Stimulated activated naive CD4-positive, alpha-beta T cell (primary cell): ENCODE data around the gene HOXB1.
"Not testable (repeated sequence)": the region's sequence is repeated elsewhere in the genome, so short reads cannot be mapped to it uniquely, and the experiment has no call there.

Experiments used
- DNase-seq, 6 experiments: peaks; one replicate each; lab custom pipeline; 2025; lab: John Stamatoyannopoulos, UW

Gene HOXB1

DNA sequence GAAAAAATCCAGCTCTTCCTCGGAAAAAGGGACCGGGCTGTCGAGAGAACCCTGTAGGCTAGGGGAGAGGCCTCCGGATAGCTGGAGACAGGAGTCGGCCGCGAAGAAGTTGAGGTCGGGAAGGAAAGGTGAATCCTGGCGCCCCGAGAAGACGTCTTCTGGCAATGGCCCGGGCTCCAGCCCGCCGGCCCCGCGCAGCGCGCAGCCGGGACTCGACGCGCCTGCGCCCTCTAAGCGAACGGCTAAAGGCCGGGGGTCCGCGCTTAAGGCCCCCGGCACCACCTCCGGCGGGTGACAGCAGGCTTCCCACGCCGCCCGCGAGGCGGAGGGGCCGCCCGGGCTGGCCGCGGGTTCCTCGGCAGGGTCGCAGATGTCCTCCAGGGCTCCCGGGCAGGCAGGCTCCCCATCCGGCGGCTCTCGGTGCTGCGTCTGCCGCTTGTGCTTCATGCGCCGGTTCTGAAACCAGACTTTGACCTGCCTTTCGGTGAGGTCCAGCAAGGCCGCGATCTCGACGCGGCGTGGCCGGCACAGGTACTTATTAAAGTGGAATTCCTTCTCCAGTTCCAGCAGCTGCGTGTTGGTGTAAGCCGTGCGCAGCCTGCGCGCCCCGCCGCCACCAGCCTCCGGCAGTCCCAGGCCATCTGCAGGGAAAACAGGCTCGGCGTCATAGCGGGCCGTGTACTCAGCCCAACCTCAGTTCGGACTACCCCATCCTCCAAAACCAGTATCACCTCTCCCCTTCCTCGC is 12.5 kb upstream of the HOXB1 start:
- DNase-seq, result peak in 5 of 6 experiments; percentile 38 to 74 (median 61)

GRCh38 chr17:48542698-48543106 is 11.9 kb upstream of the HOXB1 start:
- DNase-seq, result no peak

DNA sequence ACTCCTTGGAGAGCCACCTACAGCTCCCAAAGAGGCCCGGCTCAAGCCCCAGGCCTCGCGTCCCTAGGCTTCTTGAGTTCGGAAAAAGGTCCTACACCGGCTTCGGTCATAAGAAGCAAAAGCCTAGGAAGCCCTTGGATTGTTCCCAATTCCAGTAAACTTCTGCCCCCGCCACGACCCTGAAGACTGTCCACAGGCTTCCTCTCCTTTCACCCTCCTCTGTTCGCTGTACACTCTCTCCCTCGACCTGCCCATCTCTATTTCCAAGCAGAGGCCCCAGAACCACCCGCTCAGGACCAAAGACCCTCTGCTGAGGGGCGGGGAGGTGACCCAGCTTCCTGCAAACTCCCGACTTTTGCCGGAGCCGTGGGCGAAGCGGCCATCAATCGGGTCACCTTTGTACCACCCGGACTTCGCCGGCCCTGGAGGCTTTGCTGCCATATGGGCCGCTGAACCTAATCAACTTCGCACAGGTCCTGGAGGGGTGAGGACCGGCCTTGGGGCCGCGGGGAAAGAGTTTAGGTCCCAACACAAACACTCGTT is 11.4 kb upstream of the HOXB1 start:
- peak in 3 of 6 experiments; percentile 45 to 57 (median 53) for DNase-seq

DNA sequence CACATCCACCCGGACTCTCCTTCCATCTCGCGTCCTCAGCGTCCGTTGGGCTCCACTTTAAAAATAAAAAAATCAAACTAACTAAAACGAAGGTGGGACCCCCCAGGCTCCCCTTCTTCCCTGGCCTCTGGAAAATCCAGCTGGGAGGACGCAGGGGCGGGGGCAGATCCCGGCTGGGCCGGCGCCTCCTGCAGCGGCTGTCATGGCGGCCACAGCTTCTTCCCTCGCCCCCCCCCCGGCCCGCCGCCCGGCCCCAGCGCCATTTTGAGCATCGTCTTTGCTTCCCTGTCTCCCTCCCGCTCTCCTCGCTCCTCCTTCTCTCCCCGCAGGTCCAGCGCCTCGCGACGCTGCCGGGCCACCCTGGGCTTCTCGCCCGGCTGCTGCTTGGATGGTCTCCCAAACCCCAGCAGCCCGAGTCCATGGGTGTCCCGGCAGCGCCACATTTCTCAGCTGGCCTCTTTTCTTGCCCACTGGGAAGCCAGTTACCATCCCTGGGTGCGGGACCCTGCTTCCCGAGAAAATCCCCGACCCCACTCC is 10.8 kb upstream of the HOXB1 start:
- peak in 4 of 6 experiments; percentile 41 to 57 (median 56) for DNase-seq

- peak in 1 of 6 experiments; percentile 25 for DNase-seq
Measured at GRCh38 chr17:48541036-48541576, 10.3 kb upstream of the HOXB1 start.

- no peak for DNase-seq
Measured at GRCh38 chr17:48540213-48540612, 9.4 kb upstream of the HOXB1 start.

- DNase-seq, result no peak
Measured at GRCh38 chr17:48539177-48539576, 8.4 kb upstream of the HOXB1 start.

DNA sequence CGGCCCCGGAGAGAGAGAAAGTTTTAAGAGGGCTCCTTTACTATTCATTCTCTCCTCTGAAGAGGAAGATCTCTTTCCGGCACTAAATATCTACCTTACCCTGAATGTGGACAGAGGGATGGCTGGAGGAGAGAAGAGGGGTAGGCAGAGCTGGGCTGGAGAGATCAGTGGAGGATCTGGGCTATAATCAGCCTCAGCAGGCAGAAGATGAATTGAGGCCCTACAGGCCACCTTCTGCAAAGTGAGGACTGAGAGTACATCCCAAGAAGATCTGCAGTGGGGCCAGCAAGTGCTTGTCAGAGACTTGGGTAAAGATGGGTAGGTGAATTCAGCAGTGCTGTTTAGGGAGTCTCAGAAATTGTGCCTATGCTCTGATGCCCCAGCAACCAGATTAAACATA is 6.5 kb upstream of the HOXB1 start:
- DNase-seq, result no peak

GRCh38 chr17:48535793-48536559 is 5.2 kb upstream of the HOXB1 start:
- not testable (repeated sequence) for DNase-seq

- DNase-seq, result no peak
Measured at GRCh38 chr17:48532261-48532660, 1.4 kb upstream of the HOXB1 start.

DNA sequence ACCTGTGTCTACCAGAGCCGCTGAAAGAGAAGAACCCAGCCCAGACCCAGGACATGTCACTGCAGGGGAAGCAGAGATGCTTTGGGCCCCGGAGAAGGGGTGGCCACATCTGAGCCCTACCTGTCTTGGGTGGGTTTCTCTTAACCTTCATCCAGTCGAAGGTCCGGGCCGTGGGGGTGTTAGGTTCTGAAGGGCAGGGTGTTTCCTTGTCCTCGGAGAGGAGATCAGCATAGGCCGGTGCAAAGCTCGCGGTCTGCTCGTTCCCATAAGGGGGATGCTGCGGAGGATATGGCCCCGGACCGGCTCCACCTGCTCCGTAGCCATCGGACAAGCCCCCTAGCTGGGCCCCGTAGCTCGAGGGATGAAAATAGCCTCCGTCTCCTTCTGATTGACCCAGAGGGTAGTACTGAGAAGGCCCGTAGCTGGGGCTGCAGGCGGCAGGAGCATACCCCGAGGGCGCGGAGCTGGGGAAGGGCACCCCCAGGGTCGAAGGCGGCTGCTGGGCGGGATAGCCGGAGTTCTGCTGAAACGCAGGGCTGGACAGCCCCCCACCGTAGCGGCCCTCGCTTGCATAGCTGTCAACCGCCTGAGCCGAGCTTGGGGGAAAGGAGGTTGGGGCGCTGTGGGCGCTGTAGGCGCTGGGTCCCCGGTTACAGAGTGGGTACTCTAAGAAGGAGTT is 464 bp downstream of the HOXB1 start:
- DNase-seq, result no peak

GRCh38 chr17:48529683-48530009 is 1.2 kb downstream of the HOXB1 start:
- DNase-seq, result no peak

DNA sequence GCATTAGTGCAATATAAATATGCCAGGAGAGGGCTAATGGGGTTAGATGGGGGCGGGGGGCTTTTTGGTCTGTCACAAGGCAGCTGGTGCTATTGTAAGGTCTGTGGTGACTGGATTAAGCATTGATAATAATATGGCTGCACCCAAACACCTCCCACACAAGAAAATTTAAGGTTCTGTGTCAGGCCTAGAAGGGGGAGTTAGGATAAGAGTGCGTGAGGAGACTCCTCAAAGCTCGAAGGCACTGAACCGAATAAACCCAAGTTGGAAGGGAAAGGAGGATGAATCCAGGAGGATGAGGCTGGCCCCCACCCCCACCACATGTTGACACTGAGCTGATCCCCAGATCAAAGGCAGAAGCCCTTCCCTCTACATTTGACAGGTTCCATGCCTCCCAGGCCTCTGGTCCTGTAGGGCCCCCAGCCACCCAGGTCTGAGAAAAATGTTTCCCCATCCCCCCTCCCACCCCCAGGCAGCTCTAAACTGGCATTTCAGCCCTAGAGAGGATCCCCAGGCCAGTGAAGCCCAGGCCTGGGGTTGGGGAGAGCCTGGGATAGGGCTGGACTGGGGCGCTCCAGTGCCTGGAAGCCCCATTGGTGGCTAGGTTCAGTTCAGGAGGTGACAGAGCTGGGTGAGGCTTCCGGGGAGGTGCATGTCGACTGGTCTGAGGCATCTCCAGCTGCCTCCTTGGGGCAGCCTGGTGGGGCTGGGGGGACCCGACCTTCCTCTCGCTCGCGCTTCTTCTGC is 1.7 kb downstream of the HOXB1 start:
- no peak for DNase-seq

- DNase-seq, result no peak
Measured at GRCh38 chr17:48528153-48528935, 2.5 kb downstream of the HOXB1 start.

GRCh38 chr17:48527547-48527932 is 3.3 kb downstream of the HOXB1 start:
- no peak for DNase-seq

GRCh38 chr17:48526608-48527546 is 3.9 kb downstream of the HOXB1 start:
- DNase-seq, result no peak

DNA sequence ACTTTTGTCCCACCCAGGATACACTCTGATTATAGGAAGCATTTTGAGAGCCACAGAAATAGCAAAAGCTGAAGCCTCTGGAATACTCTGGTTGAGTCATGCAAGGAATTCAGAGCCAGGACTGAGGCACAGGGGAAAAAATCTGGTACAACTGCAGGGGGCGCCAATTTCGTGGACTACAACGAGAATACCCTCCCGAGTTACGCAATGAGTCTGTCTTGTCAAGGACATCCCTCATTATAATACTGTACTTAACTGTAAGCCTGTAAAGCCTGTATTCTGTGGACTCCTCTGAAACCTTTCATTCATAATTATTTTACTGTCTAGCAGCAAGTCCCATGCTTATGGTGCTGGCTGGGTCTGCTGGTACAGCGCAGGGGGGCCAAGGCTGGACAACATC is 7.8 kb downstream of the HOXB1 start:
- DNase-seq, result no peak

DNA sequence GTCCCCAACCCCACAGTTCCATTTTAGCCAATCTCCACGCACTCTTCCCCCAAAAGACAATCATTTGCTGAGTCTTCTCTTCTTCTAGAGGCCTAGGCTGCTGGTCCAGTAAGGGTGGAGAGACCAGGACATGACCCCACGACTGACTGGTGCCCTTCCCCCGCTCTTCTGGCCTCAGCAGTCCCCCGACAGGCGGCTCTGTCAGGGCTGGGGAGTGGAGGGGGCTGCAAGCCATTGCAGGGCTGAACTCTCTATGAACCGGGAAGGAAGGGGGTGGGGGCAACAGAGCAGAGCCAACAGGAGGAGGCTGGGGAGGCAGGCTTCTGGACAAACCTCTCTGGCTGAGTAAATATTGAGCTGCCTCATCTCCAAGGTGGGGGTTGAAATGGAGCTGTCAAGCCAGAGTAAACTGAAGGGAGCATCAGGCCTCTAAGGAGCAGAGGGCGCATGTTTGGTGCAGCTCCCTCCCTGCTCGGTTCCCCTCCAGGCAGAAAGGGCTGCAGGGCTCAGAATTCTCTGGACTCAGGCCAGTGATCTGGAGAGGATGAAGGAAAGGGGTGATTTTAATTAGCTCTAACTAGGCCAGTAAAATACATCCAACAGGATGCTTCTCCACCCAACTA is 8.7 kb downstream of the HOXB1 start:
- no peak for DNase-seq

- DNase-seq, result no peak
Measured at GRCh38 chr17:48520631-48521079, 10.2 kb downstream of the HOXB1 start.
